Kidney capillary endothelial cell (primary cell): ENCODE data around the gene NTM.
A peak's percentile ranks its signal among the peaks of the same experiment; 100 is the strongest.

Experiments used
- DNase-seq: peaks from one replicate; pipeline ENCODE4 v3.0.0-alpha.2; 2018; ENCODE audit warnings: low spot score

NTM gene

DNA sequence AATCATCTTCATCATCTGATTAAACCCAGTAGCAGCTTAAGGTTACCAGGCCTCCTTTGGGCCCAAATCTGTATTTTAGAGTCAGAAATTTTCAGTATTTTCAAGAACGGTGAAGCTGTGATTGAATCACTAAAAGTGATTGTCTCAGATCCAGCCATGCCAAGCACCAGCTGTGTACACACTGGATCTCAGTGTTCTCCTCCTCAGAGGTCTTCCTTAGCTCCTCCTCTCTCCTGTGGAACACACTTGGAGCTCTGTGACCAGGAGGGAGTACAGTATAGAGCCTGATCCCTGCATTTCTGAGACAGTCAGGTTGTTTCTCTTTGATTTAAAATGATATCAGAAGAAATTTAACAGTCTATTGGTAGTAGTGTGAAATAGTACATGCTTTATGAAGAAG is 401.1 kb downstream of the NTM start:
- DNase-seq: no peak

DNA sequence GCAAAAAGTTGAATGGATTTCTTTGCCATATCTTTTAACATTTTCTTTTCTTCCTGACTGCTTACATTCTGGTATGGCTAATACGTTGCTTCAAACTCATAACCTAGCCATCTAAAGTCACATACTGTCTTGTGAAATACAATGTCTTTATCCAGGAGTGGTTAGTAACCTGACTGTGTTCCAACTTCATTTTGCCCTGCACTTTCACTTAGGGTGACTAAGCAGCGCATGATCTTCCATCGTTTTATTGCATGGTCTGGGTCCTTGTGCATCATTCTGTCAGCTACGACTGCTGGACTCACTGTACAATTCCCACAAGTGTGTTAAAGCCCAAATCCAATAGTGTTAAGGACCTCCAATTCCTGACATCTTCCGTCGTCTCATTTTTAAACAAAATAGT is 403.2 kb downstream of the NTM start:
- no peak for DNase-seq

DNA sequence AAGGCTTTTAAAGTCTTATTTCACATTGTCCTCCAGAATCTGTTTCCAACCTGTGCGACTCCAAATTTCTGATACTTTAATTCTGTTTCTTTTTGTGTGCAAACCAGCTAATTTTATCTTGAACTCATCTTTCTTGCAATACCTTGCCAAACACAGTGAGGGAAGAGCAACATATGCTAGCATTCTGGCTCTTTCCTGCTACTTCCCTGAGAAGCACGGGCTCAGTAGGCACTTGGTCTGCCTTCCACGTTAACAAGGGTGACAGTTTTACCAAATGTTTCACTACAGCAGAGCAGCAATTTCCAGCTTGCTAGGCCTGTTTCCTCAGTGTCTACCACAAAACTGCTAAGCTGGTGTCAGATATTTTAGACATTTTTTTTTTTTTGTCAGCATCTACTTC is 405.8 kb downstream of the NTM start:
- DNase-seq: no peak

GRCh38 chr11:131785801-131786200 is 415.4 kb downstream of the NTM start:
- no peak for DNase-seq

GRCh38 chr11:131787119-131787518 is 416.7 kb downstream of the NTM start:
- no peak for DNase-seq

DNA sequence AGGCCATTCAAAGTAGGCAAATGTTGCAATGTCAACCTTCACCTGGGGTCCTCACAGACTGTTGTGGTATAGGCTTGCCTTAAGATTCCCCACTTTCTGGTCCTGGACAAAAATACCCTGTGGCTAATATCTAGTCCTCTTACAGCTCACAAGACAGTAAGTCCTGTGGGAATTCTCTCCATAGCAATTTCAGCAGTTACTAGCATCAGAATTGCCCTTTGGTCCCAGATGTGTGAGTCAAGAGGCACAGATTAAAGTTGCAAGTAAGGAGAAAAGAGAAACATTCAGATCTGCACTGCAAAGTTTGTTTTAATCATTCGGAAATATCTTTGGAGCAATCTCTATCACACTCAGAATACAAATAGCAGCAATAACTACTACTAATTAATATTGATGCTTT is 420.2 kb downstream of the NTM start:
- DNase-seq: no peak

DNA sequence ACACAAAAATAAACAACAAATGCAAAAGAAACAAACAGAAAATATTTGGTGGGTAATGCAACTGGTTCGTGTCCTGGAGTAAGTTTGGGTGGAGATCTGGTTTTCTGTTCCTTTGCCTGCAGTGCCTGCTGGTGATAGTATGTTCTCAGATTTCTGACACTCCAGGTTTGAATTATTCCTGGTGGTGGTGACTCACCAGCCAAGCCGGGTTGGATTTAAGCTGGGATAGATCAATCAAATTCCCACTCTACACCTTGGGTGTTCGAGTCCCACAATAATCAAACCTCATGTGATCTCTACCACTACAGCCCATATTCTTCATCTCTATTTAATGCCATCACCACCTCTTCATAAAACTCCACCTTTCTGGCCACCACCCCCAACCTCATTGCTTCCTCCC is 421.8 kb downstream of the NTM start:
- DNase-seq: no peak

- DNase-seq: no peak
Observed at GRCh38 chr11:131796089-131796488, 425.7 kb downstream of the NTM start.

DNA sequence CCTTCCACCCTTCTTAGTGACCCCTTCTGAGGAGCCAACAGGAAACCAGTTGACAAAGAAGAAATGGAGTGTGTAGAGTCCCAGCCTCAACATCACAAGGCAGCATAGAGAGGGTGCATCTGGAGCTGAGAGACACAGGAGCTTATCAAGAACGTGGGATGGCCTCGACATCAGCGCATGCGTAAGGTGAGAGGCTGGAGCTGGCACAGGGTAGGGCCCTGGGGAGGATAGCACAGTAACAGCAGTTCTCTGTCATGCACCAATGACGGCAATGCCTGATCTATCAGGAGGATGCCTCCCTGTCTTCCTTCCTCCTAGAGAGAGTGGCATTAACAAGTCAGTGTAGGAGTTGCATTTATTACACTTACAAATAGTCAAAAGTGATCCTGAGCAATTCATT is 426.1 kb downstream of the NTM start:
- DNase-seq: no peak

DNA sequence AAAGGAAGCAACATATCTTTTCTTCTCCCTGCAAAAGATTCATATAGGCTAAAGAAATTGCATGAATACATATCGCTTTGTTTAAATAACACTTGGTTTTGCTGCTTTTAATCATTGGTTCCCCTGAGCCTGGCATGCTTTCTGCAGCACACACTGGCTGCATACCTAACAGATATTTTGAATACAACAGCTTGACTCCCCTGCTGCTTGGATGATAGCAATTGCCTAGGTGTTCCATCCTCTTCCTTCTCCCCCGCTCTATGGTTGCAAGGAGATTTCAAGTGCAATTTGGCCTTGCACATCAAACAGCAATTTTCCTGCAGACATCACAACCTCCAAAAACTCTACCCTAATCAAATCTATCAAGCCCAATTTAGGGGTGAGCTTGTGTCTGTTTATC is 430.0 kb downstream of the NTM start:
- no peak for DNase-seq

DNA sequence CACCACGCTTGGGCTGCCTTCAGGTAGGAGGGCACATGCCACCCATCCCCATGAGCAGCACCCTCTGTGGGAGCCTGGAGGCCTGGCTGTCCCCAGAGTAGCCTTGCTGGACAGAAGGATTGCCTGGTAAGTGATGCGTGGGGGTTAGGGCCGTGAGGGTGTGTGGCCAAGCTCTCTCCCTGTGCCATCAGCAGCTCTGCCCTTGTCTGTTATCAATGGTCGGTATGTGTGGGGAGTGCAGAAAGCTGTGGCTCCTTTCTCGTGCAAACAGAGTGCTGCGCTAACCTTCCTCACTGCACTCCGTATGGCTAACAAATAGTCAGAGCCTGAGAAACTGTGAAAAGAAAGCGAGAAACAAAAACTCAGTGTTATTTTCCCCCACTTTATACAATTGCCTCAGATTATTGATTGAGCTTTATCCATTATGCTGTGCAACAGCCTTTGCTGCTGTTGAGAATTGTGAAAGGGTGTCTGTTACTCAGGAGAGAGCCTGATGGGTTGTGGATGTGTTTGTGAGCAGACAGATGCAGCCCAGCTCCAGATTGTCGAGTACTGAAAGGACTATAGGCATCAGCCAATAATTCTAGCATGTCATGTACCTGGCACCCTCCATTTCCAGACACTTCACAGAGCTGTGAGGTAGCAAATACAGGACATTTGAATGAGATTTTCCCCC is 432.2 kb downstream of the NTM start:
- no peak for DNase-seq

- no peak for DNase-seq
Observed at GRCh38 chr11:131807876-131808275, 437.5 kb downstream of the NTM start.

DNA sequence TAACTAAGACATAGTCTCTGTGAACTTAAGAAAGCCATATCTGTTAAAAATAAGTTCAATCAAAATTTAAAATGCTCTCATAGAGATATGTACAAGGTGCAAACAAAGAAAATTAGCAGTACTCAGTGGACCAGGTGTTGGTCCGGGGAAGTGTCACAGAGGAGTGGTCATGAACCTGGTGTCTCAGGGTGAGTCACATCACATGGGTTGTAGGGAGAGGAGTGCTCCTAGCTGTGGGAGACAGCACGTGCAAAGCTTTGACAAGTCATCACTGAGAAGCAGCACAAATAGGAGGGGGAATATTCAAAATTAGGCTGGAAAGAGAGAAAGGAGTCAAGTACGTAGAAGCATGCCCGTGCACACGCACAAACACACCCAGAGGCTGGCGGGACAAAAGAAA is 438.1 kb downstream of the NTM start:
- DNase-seq: no peak

GRCh38 chr11:131809203-131809918 is 438.9 kb downstream of the NTM start:
- no peak for DNase-seq

DNA sequence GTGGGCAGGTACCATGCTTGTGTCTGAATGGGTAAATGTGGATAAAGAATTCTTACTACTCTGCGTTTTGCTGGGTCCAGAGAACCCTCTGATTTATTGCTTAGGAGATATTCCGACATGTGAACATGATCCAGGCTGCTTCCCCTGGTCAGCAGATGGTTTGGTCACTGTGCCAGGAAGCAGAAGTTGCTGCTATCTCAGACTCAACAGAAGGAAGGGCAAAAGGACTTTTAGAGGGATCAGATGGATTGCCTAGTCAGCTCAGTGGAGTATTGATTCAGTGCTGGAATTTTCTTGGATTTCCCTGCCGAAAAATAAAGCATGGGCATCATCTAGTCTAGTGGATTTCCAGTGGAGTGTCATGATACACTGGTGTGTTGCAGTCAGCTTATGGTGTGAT is 440.1 kb downstream of the NTM start:
- DNase-seq: no peak

DNA sequence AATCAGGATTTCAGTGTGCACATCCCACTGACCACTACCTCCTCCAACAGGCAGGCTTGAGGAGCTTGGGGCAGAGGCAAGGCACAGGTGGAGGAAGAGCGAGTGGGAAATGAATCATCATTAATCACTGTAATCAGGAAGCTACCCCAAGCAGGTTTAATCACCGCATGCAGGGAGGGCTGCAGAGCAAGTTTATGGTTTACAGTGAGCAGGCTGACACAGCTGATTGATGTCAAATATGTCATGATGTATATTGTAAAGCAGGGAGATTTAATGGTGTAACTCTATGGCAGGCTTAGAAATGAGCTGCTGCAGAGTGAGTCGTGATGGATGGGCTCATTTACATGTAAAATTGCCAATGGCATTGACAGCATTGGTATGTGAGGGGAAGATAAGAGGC is 441.0 kb downstream of the NTM start:
- DNase-seq: peak; percentile 59

DNA sequence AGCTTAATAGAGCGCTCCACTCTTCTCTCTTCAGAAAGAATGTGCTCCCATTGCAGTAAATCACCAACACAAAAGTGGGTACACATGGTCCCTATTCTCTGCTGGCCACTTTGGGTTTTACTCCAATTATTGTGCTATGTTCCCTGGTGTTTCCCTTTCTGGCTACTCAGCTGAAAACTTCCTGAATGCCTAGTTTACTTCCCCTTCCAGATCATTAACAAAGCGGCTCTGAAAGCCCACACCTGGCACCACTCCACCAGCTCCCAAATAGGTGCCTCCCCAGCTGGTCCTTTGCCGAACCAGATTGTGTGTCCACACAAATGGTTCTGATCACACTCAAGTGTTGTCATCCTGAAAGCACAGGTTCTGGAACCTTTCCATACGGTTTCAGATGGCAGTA is 443.7 kb downstream of the NTM start:
- DNase-seq: no peak

DNA sequence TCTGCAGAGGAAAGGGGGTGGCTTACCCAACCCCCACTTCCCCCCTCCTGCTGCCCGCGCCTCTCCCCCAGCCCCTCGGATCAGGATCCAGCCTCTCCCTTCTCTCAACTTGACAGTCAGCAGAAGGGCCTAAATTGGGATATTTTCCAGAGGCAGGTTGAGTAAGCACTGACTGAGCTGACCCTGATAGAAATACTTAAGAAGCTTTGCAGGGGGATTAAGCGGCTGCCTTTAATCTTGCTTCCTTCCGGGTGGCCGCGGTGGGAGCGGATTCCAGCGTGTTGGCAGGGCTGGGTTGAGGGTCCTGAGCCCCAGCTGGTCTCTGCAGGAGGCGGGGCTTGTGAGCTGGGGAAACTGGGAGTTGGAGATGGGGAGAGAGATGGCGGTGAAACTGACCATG is 445.2 kb downstream of the NTM start:
- DNase-seq: no peak

- DNase-seq: no peak
Observed at GRCh38 chr11:131816051-131816450, 445.6 kb downstream of the NTM start.

DNA sequence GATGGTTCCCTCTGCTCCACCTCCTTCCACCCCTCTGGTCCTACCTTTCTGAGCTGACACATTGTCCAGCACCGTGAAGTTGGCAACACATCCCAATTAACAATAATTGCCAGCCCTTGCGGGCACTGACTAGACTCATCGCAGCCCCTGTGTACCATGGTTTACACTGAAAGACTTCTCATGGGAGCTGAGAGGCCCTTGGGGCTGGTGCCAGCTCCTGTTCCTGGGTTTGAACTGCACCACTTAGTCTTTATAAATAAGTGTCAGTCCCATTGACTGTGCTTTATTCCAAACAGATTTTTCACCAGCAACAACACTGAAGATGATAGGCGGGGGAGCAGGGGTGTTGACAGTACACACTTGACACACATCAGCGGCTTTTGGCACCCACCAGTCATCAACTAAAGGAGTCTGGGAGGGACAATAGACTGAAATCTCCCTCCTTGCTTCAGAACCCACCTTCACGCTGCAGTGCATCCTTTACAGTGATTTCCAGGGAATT is 447.3 kb downstream of the NTM start:
- no peak for DNase-seq

DNA sequence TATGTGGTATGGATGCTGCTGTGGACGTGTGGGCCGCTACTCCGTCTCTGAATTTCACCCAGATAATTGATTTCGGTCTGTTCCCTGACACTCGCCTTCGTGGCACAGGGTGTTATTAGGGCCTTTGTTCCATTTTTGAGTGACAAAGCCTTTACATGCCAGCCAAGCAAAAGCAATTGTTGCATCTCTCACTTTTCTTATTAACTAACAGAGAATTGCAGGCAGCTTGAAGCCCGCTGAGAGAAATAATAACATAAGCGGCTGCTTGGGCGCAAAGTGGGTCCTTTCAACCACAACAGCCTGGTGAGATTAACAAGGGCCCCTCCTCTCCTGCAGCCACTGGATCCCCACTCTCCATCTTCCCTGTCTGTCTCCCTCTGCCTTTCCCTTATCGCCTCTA is 449.4 kb downstream of the NTM start:
- DNase-seq: no peak

DNA sequence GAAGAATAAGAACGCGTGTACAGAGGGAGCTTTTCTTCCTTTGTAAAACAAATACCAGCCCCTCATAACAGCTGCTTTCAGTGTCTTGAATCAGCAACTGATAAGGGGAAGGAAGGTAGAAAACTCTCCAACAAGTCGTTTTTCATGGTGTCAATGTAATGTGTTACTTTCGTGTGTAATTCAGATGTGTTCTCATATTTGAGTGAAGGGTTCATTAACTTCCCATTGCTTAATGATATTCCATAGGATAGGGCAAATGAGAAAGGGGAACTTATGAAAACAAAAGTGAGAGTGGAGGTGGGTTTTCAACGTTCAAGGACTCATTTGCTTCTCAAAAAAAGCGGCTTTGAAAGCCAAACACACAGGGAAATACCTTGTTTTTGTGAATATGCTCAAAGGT is 452.1 kb downstream of the NTM start:
- no peak for DNase-seq

DNA sequence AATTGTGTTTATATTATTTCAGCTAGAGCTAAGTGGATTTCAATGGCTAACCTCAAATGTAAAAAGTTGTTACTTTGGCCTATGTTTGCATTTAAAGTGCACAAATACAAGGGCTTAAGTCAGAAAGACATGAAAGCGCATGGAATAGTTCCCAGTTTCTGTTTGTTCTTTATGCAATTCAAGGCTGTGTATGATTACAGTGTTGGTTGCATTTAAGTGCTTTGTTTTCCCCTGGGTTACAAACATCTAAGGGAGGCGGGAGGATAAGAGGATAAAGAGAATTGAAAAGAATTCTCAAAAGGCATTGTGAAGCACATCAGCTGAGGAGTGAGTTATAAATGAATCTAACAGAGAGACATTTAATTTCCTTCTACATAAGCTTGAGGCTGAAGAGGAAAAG is 453.4 kb downstream of the NTM start:
- no peak for DNase-seq

DNA sequence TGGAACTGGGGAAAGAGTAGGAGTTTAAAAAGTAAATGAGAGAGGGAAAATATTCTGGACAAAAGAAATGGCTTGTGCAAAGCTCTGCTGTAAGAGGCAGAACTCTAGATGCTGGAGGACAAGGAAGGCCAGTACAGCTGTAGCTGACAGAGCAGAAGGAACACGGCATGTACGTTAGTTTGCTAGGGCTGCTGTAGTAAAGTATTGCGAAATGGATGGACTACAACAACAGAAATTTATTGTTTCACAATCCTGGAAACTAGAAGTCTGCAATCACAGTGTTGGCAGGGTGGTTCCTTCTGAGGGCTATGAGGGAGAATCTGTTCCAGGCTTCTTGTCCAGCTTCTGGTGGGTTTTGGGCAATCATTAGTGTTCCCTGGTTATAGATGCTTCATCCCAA is 454.4 kb downstream of the NTM start:
- no peak for DNase-seq
